Fibroblast of the conjunctiva (primary cell): Measurements from ENCODE around the gene FSTL4.

Experiments used
- DNase-seq: peaks from one replicate; pipeline ENCODE4 v3.0.0-alpha.2; 2010; ENCODE audit warnings: low read depth

Gene FSTL4

DNA sequence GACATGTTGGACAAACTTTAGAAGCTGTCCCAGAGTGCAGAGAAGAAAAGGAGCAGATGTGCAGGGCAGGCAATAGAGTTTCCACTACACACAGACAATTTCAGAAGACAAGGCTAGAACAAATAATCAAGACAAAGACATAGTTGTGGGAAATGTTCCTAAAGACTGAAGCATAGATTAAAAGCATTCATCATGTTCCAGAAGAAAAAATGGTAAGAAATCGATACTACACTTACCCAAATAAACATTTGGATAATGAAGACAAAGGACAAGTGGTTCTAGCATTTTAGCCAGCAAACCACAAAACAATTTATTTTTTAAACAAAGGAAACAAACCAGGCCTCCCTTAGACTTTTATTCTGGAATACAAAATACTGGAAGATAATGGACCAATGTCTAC lies 97.9 kb downstream of the FSTL4 start:
- DNase-seq = no peak

- no peak for DNase-seq
Observed at GRCh38 chr5:133512896-133513295, 99.4 kb downstream of the FSTL4 start.

- DNase-seq = no peak
Observed at GRCh38 chr5:133511653-133512235, 100.6 kb downstream of the FSTL4 start.

- DNase-seq = no peak
Observed at GRCh38 chr5:133510634-133511262, 101.6 kb downstream of the FSTL4 start.

DNA sequence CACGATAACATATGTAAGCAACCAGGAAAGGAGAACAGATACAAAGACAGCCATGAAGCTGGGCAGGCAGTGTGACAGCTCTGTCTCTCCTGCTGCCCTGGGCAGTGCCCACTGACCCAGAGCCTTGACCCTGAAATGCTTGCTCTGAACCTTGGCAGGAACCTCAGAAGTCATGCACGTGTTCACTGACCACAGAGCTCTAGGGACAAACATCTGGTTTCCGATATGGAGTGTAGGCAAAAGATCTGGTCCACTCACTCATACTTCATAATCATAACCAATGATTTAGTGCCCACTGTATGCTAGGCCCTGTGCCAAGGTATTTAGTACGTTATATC lies 102.6 kb downstream of the FSTL4 start:
- DNase-seq = no peak

GRCh38 chr5:133508845-133509741 lies 103.2 kb downstream of the FSTL4 start:
- DNase-seq = no peak

DNA sequence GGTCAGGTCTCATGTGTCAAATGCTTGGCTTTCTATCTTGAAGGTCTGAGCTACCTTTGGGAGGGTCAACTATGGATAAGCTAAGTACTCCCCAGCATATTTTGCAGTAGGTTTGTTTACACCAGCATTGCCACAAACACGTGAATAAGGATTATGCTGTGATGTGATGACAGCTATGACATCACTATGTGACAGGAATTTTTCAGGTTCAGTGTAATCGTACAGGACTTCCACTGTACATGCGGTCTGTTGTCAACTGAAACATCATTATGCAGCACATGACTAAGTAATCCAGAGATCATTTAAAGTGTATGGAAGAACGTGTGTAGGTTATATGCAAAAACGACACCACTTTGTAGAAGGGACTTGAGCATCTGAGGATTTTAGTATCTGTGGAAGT lies 104.0 kb downstream of the FSTL4 start:
- DNase-seq = no peak

- DNase-seq = no peak
Observed at GRCh38 chr5:133506181-133506580, 106.2 kb downstream of the FSTL4 start.

DNA sequence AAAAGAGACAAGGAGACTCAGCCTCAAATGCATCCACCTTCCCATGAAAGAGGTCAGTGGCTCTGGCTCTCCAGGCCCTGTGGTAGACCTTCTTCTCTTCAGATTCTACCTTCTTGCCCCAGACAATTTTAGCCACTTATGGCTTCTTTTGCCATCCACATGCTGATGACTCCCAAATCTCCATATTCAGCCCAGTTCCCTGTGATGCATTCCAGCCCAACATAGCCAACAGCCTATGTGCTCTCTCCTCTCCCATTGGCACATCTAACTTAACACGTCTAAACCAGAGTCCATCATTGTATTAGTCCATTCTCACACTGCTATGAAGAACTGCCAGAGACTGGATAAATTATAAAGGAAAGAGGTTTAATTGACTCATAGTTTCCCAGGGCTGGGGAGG lies 108.8 kb downstream of the FSTL4 start:
- DNase-seq = no peak

GRCh38 chr5:133499895-133500294 lies 112.4 kb downstream of the FSTL4 start:
- no peak for DNase-seq

- DNase-seq = no peak
Observed at GRCh38 chr5:133497608-133498348, 114.6 kb downstream of the FSTL4 start.

- no peak for DNase-seq
Observed at GRCh38 chr5:133496631-133497030, 115.7 kb downstream of the FSTL4 start.

DNA sequence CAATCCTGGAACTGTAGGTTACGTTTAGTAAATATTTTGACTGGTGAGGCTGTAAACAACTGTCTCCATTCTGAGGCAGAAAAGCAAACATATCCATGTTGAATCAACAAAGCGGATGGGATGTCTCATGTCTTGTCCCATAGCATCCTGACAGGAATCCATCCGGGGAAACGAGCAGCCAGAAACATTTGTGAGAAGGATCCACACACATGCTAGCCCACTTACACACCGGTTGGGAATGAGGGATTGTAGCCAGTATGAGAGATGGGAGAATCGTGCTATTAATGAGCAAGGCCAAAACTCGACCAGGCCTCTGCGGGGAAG lies 117.5 kb downstream of the FSTL4 start:
- no peak for DNase-seq

DNA sequence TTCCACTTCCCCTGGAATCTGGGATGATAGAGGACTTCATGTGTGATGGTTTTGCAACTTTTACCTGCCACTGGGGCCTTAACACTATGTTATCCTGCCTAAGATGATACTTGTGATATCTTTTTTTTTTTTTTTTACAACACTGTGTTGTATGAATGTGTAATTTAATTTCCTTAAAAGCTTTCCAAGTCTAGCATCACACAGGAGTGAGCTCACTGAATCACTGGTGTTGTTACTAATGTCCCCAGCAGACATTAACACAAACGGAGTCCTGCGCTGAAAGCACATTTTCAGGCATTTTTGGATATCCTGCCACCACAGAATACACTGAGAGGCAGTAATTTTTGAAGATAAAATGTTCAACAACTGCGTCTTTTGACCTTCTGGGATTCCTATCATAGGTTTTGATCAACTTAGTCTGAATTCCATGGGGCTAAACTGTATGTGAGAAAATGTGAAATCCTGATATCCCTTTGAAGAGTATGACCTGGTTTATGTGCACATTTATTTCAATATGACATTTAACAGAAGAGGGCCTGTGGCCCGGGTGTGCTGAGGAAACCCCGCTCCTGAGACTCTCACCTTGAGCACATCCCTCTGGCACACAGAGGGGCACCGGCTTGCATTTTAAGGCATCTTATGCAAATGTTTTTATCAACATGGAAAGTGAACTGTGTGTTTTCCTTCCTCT lies 118.0 kb downstream of the FSTL4 start:
- DNase-seq = no peak

DNA sequence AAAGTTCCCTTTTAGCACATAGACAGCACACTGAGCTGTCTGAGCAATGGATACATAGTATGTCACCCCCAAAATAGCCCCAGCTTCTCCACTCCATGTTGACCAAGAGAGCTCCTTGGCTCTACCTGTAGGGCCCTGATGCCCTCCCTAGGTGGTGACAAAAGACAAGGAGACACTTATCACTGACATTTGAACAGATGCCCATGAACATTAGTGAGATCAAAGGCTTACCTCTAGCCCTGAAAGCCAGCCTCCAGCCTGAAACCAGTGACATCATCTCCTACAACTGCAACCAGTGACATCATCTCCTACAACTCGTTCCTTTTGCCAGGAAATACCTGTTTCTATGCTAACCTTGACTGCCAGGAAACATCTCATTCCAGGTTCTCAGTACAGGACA lies 122.7 kb downstream of the FSTL4 start:
- DNase-seq = no peak

DNA sequence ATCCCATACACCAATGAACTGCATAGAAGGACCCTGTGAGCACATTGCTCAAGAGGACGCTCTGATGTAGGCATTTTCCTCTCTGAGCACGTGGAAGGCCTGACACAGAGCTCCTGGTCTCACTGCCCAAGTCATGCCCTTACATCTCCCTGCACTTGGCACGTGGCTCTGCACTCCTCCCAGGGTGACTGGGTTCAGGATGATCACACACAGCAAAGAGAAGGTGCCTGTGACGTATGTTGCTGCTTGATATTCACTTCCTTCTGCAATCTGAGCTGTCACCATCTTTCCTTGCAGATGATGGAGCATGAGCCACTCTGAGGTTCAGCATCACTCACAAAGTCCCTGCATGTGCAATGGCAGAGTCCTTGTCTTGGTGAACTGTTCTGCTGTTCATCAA lies 125.2 kb downstream of the FSTL4 start:
- no peak for DNase-seq

DNA sequence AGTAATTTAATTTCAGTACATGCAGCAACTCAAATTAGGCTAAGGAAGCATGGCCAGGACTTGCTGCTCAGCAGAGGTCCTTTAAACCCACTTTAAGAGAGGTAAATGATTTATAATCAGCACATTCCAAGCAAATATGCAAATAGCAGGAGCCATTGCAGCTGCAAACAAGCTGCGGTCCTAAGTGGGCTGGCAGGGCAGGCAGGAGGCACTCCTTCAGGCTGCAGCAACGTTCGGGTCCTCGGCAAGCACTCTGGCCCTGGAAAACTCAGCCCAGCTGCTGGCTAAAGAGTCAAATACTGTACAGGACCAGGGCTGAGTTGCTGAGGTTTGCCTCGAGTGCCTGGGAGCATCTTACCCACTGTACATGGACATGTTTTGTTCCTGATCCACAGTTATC lies 126.9 kb downstream of the FSTL4 start:
- DNase-seq = no peak

- DNase-seq = no peak
Observed at GRCh38 chr5:133483406-133484090, 128.8 kb downstream of the FSTL4 start.

- DNase-seq = no peak
Observed at GRCh38 chr5:133482028-133482427, 130.3 kb downstream of the FSTL4 start.

- DNase-seq = no peak
Observed at GRCh38 chr5:133480866-133481265, 131.5 kb downstream of the FSTL4 start.

GRCh38 chr5:133480366-133480765 lies 132.0 kb downstream of the FSTL4 start:
- no peak for DNase-seq
